Measurements from ENCODE around the gene CANT1.

The CANT1 gene

DNA sequence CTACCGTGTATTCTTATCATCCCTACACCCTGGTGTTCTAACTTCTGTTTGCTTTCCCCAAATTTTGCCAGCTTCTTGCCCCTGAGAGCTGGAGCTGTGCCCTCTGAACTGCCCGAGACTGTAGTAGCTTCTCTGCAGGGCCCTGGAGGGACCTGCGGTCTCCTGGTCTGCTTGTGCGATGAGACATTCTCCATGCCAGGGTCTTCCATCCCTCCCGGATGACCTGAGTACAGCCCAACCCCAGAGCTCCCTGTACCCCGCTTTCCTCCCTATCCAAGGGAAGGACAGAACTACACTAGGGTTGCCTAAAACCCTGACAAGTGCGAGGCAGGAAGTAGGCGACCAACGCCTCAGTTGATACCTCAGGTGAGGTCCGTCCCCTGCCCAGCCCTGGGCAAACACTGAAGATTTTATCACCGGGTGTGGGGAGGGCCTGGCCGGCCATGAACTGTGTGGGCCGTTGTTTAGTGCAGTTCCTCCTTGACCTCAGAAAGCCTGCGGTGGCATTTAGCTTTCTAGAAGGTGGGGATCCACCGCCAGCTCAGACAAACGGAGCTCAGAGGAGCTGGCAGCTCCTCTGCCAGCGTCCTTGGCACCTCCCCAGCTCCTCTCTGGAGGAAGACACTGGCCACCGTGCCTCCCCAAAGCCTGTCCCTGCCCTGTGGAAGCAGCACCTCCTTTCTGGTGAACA, 13.7 kb downstream of the CANT1 start:
- TF ChIP-seq, protein P1, sequence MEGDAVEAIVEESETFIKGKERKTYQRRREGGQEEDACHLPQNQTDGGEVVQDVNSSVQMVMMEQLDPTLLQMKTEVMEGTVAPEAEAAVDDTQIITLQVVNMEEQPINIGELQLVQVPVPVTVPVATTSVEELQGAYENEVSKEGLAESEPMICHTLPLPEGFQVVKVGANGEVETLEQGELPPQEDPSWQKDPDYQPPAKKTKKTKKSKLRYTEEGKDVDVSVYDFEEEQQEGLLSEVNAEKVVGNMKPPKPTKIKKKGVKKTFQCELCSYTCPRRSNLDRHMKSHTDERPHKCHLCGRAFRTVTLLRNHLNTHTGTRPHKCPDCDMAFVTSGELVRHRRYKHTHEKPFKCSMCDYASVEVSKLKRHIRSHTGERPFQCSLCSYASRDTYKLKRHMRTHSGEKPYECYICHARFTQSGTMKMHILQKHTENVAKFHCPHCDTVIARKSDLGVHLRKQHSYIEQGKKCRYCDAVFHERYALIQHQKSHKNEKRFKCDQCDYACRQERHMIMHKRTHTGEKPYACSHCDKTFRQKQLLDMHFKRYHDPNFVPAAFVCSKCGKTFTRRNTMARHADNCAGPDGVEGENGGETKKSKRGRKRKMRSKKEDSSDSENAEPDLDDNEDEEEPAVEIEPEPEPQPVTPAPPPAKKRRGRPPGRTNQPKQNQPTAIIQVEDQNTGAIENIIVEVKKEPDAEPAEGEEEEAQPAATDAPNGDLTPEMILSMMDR (IDR thresholded peaks at IDR 0.05; ENCODE audit: low read depth, low read length) = no peak
- Histone ChIP-seq H3K36me3 (peaks cover 35% of the 10 kb centered on the region), H3K27me3 (no peaks in the 10 kb centered on the region), H3K4me1 (peaks cover 5% of the 10 kb centered on the region; the same call in 1 of the 2 replicates), H3K9me3 (no peaks in the 10 kb centered on the region), H3K4me3 (ENCODE audit: low read depth, low read length) (no peak overlapping the region)
- DNase-seq = no peak

DNA sequence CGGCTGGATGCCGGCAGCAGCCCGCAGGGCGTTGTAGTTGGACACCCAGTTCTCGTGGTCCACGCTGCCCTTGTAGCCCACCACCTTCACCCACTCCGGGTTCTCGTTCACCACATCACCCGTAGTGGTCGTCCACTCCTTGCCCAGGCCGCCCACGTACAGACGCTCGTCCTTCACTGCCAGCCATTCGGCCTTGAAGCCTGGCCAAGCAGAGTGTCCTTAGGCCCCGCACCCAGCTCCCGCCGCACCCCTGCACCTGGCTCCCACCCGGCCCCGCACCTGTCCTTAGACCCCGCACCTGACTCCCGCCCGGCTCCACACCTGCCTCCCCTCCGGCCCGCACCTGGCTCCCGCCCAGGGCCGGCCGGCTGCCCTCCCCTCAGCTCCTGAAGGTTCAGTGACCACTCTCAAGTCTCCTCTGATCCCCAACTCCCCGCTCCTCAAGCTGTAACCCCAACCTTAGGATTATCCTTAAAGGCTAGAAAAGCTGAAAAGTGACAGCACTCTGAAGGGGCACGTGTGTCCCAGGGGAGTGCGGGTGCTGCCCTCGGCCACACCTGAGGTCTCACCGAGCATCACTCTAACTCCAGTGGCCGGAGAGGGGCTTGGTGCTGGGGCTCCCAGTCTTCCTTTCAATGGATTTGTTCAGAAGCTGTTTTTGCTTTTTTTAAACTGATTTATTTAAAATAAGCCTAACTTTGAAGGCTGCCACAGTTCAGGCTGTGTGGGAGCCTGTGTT, 14.4 kb downstream of the CANT1 start:
- TF ChIP-seq, protein P1 (IDR thresholded peaks at IDR 0.05; ENCODE audit: low read depth, low read length) = no peak
- H3K4me1 ChIP-seq = peaks cover 5% of the 10 kb centered on the region; the same call in 1 of the 2 replicates
- H3K36me3 ChIP-seq = peaks cover 39% of the 10 kb centered on the region
- no peaks in the 10 kb centered on the region for H3K27me3 ChIP-seq
- H3K9me3 ChIP-seq = no peaks in the 10 kb centered on the region
- no peak for DNase-seq
- no peak overlapping the region for H3K4me3 ChIP-seq (ENCODE audit: low read depth, low read length)

DNA sequence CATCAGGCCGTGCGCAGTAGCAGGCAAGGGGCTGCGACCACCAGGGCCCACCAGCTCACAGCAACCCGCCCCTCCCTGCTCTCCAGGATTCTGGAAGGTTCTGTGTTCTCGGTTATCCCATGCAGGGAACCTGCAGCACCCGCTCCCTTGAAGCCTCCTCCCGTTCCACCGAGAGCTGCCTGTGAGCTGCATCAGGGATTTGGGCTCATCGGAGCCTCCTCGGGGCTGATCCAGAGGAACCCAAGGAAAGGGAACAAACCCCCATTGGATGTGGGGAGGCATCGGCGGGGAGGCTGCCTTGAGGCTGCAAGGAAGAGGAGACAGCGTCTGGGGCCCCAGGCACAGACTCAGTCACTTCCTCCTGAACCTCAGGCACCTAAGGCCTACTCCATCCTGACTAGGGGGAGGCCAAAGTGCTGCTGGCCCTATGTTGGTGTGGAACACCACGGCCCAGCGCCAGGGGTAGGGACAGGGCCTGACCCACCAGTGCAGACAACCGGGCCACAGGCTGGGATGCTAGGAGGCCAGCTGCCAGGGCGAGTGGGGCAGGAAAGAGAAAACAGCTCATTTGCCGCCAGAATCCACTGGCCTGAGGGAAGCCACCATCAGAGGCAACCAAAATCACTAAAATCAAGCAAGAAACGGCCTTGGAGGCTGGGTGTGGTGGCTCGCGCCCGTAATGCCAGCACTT, 15.4 kb downstream of the CANT1 start:
- H3K27me3 ChIP-seq = no peaks in the 10 kb centered on the region
- peaks cover 5% of the 10 kb centered on the region; the same call in 1 of the 2 replicates for H3K4me1 ChIP-seq
- peaks cover 34% of the 10 kb centered on the region for H3K36me3 ChIP-seq
- no peak overlapping the region for H3K4me3 ChIP-seq (ENCODE audit: low read depth, low read length)
- DNase-seq = no peak
- no peaks in the 10 kb centered on the region for H3K9me3 ChIP-seq
- TF ChIP-seq, protein P1 (IDR thresholded peaks at IDR 0.05; ENCODE audit: low read depth, low read length) = no peak

DNA sequence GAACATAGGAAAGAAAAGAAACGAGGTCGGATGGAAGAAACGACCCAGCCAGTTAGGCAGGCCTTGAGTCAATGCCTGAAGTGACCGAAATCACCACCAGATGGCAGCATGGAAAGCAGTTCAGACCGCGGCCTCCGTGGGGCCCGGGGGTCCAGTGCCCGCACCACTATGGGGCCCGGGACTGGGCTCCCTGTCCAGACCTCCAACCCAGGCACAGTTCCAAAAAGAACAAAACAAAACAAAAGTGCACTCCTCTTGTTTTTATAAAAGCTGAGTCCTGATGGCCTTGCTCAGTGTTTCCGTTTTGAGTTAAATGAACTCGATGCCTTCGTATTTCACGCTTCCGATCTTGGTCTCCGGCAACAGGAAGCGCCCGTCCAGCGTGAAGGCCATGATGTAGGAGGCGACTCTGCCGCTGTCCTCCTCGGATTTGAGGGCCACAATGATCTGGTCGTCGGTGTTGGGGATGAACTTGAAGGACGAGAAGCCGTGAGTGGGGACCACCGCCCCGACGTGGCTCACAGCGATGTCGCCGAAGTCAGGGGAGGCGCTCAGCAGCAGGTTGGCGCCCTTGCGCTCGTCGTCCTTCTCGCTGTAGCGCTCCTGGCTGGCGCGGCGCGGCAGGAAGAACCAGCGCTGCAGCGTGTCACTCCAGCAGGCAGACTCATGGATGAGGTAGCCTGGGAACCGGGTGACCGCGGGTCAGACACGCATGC, 16.2 kb downstream of the CANT1 start:
- peaks cover 34% of the 10 kb centered on the region for H3K36me3 ChIP-seq
- peak; percentile 79 for DNase-seq
- H3K4me1 ChIP-seq = no peaks in the 10 kb centered on the region; the same call in 1 of the 2 replicates
- no peaks in the 10 kb centered on the region; the same call in 1 of the 2 replicates for H3K9me3 ChIP-seq
- no peaks in the 10 kb centered on the region for H3K27me3 ChIP-seq
- TF ChIP-seq, protein P1 (IDR thresholded peaks at IDR 0.05; ENCODE audit: low read depth, low read length) = peak; percentile 84
- H3K4me3 ChIP-seq (ENCODE audit: low read depth, low read length) = no peak overlapping the region

DNA sequence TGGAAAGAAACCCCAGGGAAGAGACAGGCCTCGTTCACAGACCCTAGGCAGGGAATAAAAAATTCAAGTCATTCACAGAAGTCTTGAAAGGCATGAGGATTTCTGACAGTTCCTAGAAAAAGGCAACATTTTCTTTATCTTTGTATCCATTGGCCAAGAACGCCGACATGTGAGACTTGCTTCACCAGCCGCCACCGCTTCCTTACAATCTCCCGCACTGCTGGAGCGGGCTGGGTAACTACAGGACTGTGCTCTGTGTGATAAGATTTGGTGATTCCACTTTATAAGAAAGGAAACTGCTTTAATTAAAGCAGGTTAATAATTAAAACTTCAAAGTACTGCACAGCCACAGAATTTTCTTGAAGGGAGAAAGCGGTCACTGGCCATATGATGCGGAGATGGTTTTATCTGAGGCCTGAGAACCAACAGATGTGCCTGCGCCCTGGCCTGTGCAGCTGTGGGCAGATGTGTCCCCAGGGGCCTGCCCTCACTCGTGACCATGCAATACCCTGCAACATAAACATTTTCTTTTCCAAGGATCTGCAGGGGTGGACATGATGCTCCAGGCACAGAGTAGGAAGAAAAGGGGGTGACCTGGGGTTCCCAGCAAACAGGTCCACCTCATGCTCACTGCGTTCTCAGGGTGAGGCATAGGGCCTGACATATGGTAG, 16.9 kb downstream of the CANT1 start:
- Histone ChIP-seq H3K4me1 (peaks cover 5% of the 10 kb centered on the region; the same call in 1 of the 2 replicates), H3K9me3 (no peaks in the 10 kb centered on the region; the same call in 1 of the 2 replicates), H3K4me3 (ENCODE audit: low read depth, low read length) (no peak overlapping the region), H3K36me3 (peaks cover 31% of the 10 kb centered on the region), H3K27me3 (no peaks in the 10 kb centered on the region)
- TF ChIP-seq, protein P1 (IDR thresholded peaks at IDR 0.05; ENCODE audit: low read depth, low read length) = no peak
- DNase-seq = no peak

All from BE2C (cell line).